Ureter (tissue), 1 donor: ENCODE data around the gene COL1A2. TPM values are rescaled to one million over a fixed set of nuclear protein-coding genes. Genes with fewer than 3 reads are reported as not detected.

Source experiments
- DNase-seq: peaks from one replicate; pipeline ENCODE4 v3.0.0-alpha.2; 2020; ENCODE audit warnings: low spot score
- total RNA-seq: library from RNA; stranded (reverse); gene quantifications from one replicate; pipeline ENCODE4 v1.2.4, GENCODE V29; 2023
- donor health status: DM: yes; HTN: yes; CAD: no.

Gene COL1A2
- 231 TPM for total RNA-seq

DNA sequence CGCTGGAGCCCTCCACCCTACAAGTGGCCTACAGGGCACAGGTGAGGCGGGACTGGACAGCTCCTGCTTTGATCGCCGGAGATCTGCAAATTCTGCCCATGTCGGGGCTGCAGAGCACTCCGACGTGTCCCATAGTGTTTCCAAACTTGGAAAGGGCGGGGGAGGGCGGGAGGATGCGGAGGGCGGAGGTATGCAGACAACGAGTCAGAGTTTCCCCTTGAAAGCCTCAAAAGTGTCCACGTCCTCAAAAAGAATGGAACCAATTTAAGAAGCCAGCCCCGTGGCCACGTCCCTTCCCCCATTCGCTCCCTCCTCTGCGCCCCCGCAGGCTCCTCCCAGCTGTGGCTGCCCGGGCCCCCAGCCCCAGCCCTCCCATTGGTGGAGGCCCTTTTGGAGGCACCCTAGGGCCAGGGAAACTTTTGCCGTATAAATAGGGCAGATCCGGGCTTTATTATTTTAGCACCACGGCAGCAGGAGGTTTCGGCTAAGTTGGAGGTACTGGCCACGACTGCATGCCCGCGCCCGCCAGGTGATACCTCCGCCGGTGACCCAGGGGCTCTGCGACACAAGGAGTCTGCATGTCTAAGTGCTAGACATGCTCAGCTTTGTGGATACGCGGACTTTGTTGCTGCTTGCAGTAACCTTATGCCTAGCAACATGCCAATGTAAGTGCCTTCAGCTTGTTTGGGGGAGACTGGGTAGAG lies at the start of gene COL1A2:
TSS of gene COL1A2 (plus strand) at position 459 of the 704 bp plus-strand sequence. CDS start at position 596, 137 bp downstream.
- DNase-seq, result peak; percentile 87

DNA sequence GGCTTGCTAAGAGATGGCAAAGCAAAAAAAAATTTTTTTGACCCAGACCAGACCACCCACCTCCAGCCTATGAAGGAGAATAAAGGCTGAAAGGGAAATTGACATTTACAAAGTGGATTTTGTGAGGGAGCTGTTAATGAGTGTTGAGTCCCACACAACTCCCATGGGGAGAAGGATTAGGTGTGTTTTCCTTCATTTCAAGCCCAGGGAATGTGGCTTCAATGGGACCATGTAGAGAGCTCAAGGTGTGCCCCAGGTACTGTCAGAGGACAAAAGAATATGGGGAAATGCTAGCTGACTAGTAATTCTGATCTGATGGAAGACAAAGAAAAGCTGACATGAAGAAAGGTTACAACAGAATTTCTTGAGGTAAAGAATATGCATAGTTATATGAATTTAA lies 48.8 kb upstream of the COL1A2 start:
- no peak for DNase-seq

DNA sequence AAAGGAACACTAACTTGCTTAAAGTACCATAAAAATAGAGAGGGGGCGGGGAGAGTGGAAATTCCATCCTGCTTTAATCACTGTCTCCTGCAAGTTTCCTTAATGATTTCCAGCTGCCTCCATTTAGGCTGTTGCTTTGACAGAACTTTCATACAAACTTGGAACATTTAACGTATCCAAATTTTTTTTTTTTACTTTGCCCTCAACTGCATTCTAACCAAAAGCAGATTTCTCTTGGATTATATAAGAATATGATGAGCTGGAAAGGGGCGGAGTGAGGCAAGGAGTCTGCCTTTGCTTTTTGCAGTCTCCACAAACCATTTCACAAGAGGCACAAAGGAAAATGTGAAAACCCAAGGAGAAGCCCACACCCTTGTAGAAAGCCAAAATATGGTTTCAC lies 46.6 kb upstream of the COL1A2 start:
- DNase-seq, result no peak

DNA sequence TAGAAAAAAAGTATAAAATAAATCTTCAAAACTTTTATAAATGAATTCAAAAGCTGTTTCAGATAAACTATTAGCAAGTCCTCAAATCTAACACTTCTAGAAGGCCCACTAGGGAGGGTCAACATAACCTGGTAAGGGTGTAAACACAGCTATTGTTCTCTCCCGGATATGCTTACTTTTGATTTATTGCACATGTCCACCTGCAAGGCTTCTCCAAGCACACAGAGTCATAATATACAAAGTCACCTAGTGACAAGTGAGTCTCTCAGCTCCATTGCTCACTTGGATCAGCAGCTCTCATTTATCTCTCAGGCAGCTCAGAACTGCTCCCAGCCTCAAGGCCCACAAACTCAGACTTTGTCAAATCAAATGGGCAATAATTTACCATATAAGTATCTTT lies 44.0 kb upstream of the COL1A2 start:
- DNase-seq, result no peak

DNA sequence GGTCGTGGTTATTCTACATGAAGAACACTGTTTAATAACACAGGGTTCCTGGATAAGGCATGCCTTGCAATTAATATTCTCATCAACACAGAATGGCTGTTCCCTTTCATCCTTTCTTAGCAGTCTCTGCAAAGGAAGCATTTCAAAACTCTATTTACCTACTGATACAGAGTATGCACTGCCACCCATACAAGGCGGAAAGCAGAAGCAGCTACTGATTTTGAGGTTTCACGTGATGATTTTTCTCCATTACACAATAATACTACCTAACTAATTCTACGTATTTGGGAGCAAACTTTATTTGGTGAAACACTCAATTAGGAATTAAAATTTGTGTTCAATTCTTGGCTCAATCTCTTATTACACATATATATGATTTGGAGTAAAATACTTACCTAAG lies 43.0 kb upstream of the COL1A2 start:
- no peak for DNase-seq

DNA sequence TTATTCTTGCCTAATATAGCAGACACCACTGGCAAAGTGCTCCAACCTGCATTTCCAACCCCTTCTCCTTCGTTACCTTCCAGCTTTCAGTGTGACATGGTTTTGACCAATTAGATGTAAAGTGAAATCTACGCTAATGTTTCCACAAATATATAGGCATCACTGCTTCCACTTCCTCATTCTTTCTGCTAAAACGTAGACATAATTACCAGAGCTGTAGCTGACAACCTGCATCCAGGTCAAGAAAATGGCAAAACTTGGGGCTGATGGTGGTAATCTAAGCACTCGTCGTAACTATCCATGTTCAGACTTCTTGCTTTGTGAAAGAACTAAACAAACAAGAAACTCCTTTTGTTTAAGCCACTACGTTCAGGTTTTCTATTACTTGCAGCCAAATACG lies 41.8 kb upstream of the COL1A2 start:
- DNase-seq, result no peak

DNA sequence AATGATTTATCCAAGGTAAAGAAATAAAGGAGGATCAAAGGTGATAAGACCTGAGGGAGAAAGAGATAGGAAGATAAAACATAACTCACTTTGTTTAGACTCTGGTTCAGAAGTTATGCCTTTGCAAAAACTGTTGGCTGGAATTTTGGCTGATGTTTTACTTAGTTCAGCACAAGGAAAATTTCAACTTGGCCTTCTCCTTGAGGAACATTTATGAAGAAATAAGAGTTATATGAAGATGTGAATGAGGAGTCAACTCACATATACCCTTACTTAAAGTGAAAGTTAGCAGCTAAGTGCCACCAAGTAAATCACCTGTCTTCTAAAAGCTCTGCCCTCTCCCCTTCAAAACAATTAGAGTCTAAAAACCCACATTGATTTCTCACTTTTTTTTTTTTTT lies 39.7 kb upstream of the COL1A2 start:
- DNase-seq, result no peak

DNA sequence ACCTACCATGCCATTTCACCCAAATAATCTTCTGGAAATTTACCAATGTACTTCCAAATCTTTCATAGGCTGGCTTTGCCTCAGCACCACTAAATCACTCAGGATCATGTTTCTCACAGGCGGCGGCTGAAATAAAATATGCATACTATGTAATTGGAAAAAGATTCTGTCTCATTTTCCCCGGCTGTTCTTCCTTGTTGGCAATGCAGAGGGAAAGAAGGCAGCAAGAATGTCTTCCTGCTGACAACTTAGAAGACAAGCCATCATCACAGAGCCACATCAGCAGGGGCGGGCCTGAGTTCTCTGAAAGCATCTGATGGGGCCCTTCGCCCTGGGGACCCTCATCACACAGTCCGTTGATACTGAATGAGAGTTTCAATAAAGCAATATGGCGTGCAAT lies 39.2 kb upstream of the COL1A2 start:
- DNase-seq, result no peak

DNA sequence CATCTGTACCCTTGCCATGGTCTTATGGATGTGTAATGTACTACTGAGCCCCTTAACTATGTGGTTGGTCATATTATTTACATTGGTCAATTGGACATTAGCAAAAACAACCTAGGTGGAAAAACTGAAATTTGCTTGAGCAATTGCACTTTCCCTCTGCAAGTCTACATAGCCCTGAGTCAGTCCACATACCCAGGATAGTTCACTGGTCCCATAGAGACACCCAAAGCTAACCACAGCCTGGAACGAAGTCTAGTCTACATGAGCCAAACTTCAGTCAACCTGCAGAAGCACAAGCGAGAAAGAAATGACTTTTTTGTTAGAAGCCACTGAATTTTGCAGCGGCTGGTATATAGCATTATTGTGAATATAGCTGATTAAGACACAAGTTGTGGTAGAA lies 37.6 kb upstream of the COL1A2 start:
- no peak for DNase-seq

DNA sequence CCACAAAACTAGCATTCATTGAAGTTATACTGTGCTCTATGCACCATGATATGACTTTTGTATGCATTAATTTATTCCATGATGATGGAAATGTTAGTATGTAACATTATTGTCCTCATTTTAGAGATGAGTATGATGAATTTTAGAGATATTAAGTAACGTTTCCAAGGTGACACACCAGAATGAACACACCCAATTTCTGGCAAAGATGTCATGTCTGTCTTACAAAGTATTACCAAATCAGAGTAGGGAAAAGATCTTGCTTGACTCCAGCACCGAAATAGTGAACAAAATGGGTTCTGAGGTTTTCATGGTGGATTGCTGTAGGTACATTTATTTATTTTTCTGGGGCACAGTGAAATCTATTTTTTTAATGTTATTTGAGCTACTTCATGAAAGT lies 33.8 kb upstream of the COL1A2 start:
- no peak for DNase-seq

DNA sequence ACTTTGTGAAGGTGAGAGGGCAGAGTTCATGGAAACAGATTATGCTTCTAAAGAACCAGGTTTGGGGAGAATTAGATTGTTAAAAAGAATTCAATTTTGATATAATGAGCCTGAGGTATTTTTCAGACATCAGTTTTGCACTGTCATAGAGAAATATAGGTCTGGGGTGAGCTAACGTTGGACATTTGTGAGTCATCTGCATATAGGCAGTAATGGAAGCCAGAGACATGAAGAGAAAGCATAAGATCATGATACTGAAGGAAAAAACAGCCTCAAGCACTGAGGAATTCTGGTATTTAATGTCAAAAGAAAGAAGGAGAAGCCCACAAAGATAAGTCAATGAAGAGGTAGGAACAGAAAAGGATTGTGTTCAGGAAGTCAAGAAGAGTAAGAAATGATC lies 32.4 kb upstream of the COL1A2 start:
- DNase-seq, result no peak

DNA sequence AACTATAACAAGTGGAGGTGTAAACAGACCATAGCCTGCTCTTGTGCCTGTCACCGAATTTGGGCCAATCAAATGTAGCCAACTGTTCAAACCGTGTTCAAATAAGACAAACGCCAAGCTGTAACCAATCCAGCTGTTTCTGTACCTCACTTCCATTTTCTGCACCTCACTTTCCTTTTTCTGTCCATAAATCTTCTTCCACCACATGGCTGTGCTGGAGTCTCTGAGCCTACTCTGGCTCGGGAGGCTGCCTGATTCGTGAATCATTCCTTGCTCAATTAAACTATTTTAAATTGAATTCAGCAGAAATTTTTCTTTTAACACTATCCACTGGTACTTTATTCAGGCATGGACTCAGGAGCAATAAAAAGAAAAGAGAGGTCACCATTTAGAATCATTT lies 29.9 kb upstream of the COL1A2 start:
- no peak for DNase-seq

DNA sequence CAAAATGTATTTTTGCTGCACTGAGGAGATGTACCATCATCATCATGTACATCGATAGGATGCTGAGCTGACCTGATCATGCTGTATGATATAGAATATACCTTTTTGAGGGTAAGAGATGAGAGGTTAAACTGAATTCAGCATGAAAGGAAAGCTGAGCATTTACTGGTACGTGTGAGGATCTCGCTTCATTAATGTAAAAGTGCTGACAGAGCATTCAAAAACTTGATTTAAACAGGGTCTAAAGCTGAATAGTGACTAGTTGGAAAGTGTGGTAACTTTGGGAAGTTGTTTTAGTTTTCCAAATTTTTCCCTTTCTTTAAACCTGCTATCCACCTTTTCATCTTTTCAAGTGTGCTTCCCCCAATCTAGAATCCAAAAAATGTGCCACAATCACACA lies 28.5 kb upstream of the COL1A2 start:
- DNase-seq, result no peak

DNA sequence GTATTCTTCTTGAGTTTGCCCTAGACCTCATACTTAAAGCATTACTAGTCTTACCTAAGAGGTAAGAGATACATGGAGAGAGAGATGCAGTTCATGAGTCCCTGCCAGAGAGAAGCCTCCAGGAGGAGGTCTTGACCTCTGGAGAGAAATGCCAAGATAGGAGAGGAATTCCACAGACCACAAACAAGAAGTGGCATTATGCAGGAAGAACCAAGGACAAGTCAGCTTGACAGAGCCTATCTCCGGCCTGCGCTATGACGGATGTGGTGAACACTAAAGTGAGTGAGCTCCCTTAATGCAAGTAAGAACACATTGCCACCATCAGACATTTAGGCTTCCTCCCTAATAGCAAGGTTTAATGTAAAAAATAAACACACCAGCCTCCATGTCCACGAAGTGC lies 27.9 kb upstream of the COL1A2 start:
- no peak for DNase-seq

DNA sequence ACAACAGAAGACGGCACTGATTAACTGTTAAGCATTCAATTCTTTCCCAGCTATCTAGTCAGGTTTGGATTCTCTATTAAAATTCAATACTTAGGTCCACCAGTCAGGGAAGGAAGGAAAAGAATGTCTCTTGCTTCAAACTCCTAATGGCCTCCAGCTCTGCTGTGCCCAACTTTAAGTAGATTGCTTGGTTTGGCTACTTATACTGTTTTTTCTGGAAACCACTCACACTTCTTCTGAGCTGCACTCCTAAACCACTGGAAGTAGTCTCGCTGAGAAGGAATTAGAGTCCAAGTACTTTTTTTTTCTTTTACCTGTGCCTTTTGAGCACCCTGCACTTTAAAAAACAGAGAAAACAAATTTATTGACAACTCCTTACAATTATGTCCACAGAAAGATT lies 26.7 kb upstream of the COL1A2 start:
- no peak for DNase-seq

DNA sequence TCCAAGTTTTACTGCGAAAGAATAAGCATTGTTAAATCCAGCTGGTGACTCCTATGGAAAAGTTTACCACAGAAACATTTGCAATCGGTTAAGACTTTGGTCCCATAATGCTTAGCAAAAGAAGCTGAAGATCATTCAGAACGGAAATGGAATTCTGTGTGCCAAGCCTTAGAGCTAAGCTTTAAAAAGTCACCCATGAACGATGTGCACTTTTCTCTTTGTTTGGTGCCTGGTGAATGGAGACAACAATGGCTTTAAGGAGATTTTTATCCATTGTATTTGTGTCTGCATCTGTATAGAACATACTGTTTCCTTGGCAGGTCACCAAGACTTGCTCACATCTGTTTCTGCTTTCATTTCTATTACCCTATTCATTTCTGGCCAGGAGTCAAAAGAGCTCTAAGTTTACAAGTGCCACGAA lies 26.3 kb upstream of the COL1A2 start:
- DNase-seq, result no peak

DNA sequence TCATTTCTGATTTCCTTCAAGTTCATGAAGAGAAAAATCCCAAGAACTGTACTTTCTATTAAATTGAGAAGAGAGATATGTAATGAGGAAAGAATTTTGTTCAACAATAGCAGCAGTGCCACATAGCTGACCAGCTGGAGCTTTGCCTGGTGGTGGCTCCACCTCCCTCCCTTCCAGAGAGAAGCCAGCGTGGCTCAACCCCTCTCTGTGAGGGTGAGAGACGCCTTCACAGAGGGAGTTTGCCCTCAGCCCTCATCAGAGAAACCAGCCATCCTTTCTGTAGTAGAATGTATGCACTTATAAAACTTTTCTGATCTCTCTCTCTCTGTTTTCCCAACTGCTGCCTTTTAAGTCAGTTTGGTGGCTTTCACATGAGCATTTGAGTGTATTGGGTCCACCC lies 20.5 kb upstream of the COL1A2 start:
- DNase-seq, result peak; percentile 77

DNA sequence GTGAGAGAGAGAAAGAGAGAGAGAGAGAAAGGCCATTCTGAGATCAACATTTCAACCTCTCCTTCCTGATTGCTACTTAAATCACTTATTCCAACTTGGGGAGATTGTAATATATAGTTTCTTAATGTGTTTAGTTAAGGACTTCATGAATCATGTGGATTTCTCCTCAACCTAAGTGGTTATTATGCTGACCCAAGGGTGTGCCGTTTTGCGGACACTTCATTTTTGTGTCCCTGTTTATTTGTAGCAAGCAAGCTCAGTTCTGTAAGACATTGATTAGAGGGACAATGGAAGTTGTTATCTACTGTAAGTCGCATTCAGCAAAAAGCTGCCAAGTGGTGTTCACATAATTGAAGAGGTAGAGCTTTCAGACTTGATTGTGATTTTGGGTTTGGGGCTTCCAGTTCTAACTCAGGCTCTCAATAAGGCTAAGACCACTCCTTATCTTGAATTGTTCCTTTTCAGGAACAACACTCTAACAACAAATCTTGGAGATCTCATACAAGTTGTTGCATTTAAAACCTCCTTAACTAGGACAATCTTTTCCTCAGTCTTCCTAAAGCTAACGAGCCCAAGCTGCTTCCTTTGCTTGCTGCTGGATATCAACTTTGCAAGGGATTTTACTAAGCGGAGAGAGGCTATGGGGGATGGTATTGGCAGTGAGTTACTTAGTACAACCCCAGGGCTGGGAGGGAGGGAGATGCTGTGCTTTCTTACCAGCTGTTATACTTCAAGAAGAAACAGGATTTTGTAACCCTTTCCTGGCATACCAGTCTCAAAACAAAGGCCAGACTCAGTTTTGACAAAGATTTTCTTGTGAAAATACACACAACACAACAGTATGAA lies 19.8 kb upstream of the COL1A2 start:
- DNase-seq, result peak; percentile 73

DNA sequence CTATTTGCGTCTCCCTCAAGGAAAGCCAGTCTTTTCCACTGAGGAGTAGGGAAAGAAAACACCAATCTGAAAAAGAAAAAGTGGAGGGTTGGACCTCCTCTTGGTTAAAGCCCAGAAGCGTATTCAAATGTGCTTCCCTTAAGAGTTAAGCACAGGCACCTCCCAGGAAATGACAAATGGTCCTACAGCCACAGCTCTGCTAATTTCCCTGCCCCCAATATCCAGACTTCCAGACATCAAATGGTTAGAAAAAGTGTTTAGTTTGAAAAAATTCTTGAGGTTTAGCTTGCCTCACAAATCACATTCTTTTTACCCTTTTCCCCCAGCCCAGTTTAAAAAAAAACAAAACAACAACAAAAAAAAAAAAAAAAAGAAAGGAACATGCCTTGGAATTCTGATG lies 19.0 kb upstream of the COL1A2 start:
- no peak for DNase-seq

DNA sequence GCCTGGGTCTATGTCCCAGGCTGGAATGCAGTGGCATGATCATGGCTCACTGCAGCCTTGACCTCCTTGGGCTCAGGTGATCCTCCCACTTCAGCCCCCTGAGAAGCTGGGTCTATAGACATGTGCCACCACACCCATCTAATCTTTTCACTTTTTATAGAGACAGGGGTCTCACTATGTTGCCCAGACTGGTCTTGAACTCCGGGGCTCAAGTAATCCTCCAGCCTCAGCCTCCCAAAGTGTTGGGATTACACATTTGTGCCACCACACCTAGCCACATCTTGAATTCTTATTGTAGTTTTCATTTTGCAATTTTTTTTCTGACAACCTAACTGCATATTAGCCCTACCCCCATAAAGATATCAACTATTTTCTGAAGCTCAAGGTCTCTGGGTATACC lies 18.4 kb upstream of the COL1A2 start:
- no peak for DNase-seq

DNA sequence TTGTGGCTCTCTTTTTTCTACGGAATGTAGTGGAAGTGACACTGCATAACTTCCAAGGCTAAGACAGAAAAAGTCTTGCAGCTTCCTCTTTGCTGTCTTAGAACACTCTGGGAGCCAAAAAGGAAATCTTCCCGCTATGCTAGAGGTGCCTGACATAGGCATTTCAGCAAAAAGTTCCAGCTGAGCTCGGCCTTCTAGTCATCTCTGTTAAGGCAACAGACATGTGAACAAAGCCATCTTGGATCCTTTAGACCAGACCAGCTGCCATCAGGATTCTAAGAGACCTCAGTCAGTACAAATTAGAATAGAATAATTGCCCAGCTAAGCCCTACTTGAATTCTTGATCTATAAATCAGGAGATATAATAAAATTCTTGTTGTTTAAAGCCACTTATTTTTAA lies 16.3 kb upstream of the COL1A2 start:
- DNase-seq, result no peak

DNA sequence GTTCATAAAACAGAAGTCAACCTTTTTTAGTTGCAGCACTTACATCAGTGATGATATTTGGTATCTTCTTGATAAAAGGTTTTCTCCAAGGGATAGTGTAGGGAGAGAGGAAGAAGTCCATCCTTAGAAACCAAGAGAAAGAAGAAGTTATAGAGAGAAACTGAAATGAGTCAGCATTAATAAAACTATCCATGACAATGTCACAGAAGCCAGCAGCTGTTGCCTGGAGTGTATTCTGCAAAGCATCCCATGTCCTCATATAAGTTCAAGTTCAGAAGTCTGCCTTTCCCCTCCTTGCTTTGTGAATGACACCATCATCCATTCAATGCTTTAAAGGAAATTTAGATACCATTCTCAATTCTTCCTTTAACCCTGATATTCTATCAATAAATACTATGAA lies 14.4 kb upstream of the COL1A2 start:
- no peak for DNase-seq

DNA sequence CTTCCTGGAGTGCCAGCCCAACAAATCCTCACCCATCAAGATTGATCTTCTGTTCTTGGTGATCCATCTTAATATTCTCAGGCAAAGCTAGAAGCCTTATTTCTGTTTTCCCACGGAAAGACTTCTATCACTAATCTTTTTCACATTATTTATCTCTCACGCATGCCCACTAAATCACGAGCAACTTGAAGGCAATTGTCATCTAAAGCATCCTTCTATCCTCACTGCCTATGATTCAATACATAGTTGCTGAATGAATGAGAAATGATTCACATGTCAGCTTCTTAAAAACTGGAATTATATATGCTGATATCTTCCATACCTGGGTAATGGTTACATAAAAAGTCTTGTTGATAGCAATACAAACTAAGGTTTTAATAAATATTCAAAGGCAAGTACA lies 12.6 kb upstream of the COL1A2 start:
- DNase-seq, result no peak
